ENCODE measurements around the gene ACBD7.

GRCh38 chr10:15043674-15044073 is 44.9 kb downstream of the ACBD7 start, which contains the start of gene OLAH:
- TF ChIP-seq POLR2A (IDR thresholded peaks at IDR 0.05) (no peak), CTCF (IDR thresholded peaks at IDR 0.05) (no peak)

Data from uterus (tissue), 2 donors.